Measurements from ENCODE around the gene NTN1. TPM values are rescaled to one million over a fixed set of nuclear protein-coding genes. Genes with fewer than 3 reads are reported as not detected.

The NTN1 gene
- total RNA-seq, 1 donor from 2014 or later = 11.5 TPM

- ATAC-seq (no peak), DNase-seq (ENCODE audit: low spot score) (no peak)
Observed at GRCh38 chr17:9035249-9035648, 13.9 kb downstream of the NTN1 start.

GRCh38 chr17:9036336-9036735 lies 15.0 kb downstream of the NTN1 start:
- DNase-seq (ENCODE audit: low spot score) = no peak
- no peak for ATAC-seq

- no peak for ATAC-seq
Observed at GRCh38 chr17:9037736-9038135, 16.4 kb downstream of the NTN1 start.

DNA sequence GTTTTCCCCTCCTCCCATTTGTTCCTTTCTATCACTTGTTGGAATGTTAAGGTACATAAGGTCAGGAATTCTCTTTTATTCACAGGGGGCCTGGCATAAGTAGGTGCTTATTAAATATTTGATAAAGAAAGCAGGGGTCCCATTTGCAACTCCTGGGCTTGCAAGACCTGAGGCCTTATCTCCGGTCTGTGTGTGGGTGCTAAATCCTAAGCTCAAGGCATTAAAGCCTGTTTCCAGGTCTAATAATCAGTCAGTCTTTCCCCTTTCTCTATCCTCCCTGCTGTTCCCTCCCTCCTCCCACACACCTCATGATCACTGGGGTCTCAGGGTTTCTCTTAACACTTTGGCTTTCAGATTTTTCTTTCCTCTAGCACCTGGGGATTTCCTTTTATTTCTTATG lies 17.1 kb downstream of the NTN1 start:
- DNase-seq (ENCODE audit: low spot score) (no peak), ATAC-seq (no peak)

More at GRCh38 chr17:9037736-9038135, 16.4 kb downstream of the NTN1 start:
- no peak for DNase-seq (ENCODE audit: low spot score)

- ATAC-seq (peak; percentile 80), DNase-seq (ENCODE audit: low spot score) (no peak)
Observed at GRCh38 chr17:9044772-9045463, 23.6 kb downstream of the NTN1 start.

GRCh38 chr17:9050801-9051401 lies 29.6 kb downstream of the NTN1 start:
- DNase-seq (ENCODE audit: low spot score) = no peak
- ATAC-seq = peak; percentile 9

GRCh38 chr17:9051561-9051960 lies 30.3 kb downstream of the NTN1 start:
- no peak for ATAC-seq

DNA sequence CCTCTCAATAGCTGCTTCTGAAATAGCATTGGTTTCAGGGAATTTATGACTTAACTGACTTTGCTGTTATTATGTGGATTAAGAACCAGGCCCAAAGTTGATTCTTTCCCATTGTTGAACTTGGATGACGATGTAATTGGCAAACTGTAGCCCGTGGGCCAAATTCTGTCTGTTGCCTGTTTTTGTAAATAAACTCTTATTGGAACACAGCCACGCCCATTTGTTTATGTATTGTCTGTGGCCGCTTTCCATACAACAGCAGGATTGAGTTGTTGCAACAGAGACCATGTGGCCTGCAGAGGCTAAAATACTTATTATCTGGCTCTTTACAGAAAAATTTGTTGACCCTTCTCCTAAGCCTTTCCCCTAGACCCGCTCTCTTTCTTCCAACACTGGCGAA lies 31.6 kb downstream of the NTN1 start:
- DNase-seq (ENCODE audit: low spot score) = peak; percentile 66
- ATAC-seq = peak; percentile 25

More at GRCh38 chr17:9051561-9051960, 30.3 kb downstream of the NTN1 start:
- no peak for DNase-seq (ENCODE audit: low spot score)

GRCh38 chr17:9053406-9053805 lies 32.1 kb downstream of the NTN1 start:
- ATAC-seq (no peak), DNase-seq (ENCODE audit: low spot score) (no peak)

DNA sequence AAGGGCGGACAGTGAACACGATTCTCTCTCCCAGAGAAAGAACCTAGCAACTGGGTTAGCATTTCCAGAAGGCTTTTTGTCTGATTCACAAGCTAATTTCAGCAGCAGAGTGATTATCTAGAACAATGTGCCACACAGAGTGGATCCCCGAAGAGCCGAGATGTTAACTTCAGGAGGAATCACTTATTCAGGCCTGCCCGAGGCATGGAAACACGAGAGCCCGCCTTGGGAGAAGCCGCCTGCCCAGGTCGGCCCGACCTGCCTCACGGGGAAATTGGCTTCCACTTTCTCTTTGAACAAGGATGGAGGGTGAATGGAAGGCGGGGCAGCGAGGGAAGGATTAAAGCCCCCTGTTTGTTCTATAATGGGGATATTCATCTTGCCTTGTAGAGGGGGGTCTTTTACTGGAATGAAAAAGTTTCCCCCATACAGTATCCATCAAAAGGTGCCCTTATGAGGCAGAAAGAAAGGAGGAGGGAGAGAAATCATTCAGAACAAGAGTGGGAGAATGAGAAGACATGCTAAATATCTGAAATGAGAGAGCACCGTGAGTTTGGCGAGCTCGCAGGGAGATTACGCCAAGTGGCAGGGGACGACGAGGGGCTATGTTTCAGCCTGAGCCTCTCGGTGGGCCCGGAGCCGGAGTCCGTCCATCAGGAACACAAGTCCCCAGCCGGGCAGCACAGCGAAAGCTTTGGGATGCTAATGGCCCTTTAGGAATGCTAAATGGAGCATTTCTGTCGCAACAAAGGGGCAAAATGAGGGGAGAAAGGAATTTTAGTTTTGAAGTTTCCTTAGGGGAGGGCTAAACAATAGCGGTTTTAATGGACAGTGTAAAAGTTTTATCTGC lies 33.0 kb downstream of the NTN1 start:
- no peak for ATAC-seq
- DNase-seq (ENCODE audit: low spot score) = peak; percentile 38

GRCh38 chr17:9055281-9055680 lies 34.0 kb downstream of the NTN1 start:
- no peak for DNase-seq (ENCODE audit: low spot score)
- no peak for ATAC-seq

GRCh38 chr17:9056566-9056965 lies 35.3 kb downstream of the NTN1 start:
- DNase-seq (ENCODE audit: low spot score) = peak; percentile 87
- peak; percentile 70 for ATAC-seq

GRCh38 chr17:9057310-9057709 lies 36.0 kb downstream of the NTN1 start:
- DNase-seq (ENCODE audit: low spot score) = peak; percentile 86

DNA sequence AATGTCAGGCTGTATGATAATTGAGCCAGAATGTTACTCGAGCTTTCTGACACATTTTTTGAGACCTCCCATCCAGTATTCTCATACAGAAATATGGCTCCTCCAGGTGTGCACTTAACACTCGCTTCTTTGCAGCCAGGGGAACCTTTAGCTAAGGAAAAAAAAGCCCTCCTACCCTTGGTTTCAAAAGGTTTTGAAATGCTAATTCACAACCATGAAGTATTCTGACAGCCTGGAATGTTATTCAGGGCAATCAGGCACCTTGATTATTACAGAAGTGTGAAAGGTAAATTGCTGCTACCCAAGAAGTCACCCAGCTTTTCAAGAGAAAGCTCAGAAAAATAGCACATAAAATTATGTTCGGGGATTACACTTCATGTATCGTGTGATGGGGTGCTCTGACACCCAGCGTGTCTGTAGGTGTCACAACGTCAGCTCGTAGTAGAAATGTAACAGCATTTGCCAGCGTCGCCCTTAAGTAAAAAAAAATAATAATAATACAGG lies 41.1 kb downstream of the NTN1 start:
- no peak for DNase-seq (ENCODE audit: low spot score)
- ATAC-seq = no peak

More at GRCh38 chr17:9057310-9057709, 36.0 kb downstream of the NTN1 start:
- peak; percentile 73 for ATAC-seq

GRCh38 chr17:9064311-9064834 lies 43.1 kb downstream of the NTN1 start:
- no peak for DNase-seq (ENCODE audit: low spot score)
- ATAC-seq = no peak

- ATAC-seq = no peak
- DNase-seq (ENCODE audit: low spot score) = no peak
Observed at GRCh38 chr17:9071016-9071415, 49.7 kb downstream of the NTN1 start.

DNA sequence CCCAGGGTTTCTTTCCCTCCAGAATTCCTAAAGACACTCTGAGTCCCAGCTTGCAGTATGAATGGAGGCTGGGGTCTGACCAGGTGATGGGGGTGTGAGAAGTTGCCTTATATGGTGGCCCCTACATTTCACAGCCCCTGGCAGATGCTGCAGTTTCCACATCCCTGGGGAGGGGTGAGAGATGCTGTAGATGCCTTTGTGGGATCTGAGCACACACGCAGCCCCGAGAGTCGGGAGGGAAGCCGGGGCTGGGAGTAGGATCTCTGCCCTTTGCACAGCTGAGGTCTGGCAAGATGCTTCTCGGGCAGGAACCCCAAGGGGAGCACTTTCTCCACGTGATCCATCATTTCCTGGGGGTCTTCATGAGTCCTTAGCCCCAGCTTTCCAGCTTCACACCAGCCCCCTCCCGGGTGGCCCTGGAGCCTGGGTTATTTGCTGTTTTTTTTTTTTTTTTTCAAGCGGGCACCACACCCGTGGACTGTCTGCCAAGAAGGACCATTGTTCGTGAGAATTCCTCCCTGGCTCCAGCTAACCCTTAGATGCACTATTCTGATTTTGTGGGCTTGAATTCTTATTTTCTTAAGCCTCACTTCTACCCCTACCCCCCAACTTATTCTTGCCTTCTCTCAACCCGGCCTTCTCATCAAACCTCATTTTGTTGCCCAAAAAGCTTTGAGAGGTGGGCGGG lies 50.6 kb downstream of the NTN1 start:
- ATAC-seq = no peak
- no peak for DNase-seq (ENCODE audit: low spot score)

GRCh38 chr17:9072696-9073339 lies 51.5 kb downstream of the NTN1 start:
- ATAC-seq (peak; percentile 76), DNase-seq (ENCODE audit: low spot score) (peak; percentile 61)

GRCh38 chr17:9074131-9074530 lies 52.8 kb downstream of the NTN1 start:
- ATAC-seq = no peak
- no peak for DNase-seq (ENCODE audit: low spot score)

- DNase-seq (ENCODE audit: low spot score) = no peak
- no peak for ATAC-seq
Observed at GRCh38 chr17:9079461-9080103, 58.3 kb downstream of the NTN1 start.
